HEK293 (cell line): ENCODE results near the gene FAM83E.
A peak's percentile ranks its signal among the peaks of the same experiment; 100 is the strongest.

Source experiments
- AEBP2 ChIP-seq: fragments of 450-650 bp; formaldehyde crosslinking; IDR thresholded peaks from 2 replicates; pipeline ENCODE4 v1.5.1; 2016; ENCODE audit warnings: missing biosample characterization, missing genetic modification characterization, borderline replicate concordance
- GLIS1 ChIP-seq: fragments of 450-650 bp; formaldehyde crosslinking; IDR thresholded peaks from 2 replicates; pipeline ENCODE4 v1.5.1; 2016; ENCODE audit warnings: missing biosample characterization, missing genetic modification characterization
- KLF10 ChIP-seq: fragments of 450-650 bp; IDR thresholded peaks from 2 replicates; pipeline ENCODE4 v1.5.1; 2018; ENCODE audit warnings: missing biosample characterization, mild to moderate bottlenecking, missing genetic modification characterization
- MEIS1 ChIP-seq: sonication (generic); formaldehyde crosslinking; IDR thresholded peaks from 2 replicates; pipeline ENCODE4 v1.8.1; 2022; ENCODE audit warnings: missing genetic modification reagents, mild to moderate bottlenecking, borderline replicate concordance
- MYNN ChIP-seq: fragments of 450-650 bp; formaldehyde crosslinking; IDR thresholded peaks from 2 replicates; pipeline ENCODE4 v1.5.1; 2016; ENCODE audit warnings: missing biosample characterization, missing genetic modification characterization, borderline replicate concordance
- PATZ1 ChIP-seq: fragments of 450-650 bp; formaldehyde crosslinking; IDR thresholded peaks from 2 replicates; pipeline ENCODE4 v1.5.1; 2016; ENCODE audit warnings: missing biosample characterization, missing genetic modification characterization
- RBAK ChIP-seq: fragments of 450-650 bp; formaldehyde crosslinking; IDR thresholded peaks from 2 replicates; pipeline ENCODE4 v1.5.1; 2016; ENCODE audit warnings: missing biosample characterization, missing genetic modification characterization
- SP2 ChIP-seq: fragments of 450-650 bp; formaldehyde crosslinking; IDR thresholded peaks from 2 replicates; pipeline ENCODE4 v1.5.1; 2016; ENCODE audit warnings: missing biosample characterization, missing genetic modification characterization
- ZBTB21 ChIP-seq: fragments of 450-650 bp; formaldehyde crosslinking; IDR thresholded peaks from 2 replicates; pipeline ENCODE4 v1.5.1; 2017; ENCODE audit warnings: missing biosample characterization, missing genetic modification characterization
- ZBTB26 ChIP-seq: fragments of 450-650 bp; formaldehyde crosslinking; optimal IDR thresholded peaks from 2 replicates; pipeline ENCODE3; 2016; ENCODE audit warnings: missing biosample characterization, mild to moderate bottlenecking, missing genetic modification characterization
- ZIC2 ChIP-seq: fragments of 450-650 bp; formaldehyde crosslinking; IDR thresholded peaks from 2 replicates; pipeline ENCODE4 v1.5.1; 2016; ENCODE audit warnings: missing biosample characterization, missing genetic modification characterization
- ZNF114 ChIP-seq: fragments of 450-650 bp; formaldehyde crosslinking; IDR thresholded peaks from 2 replicates; pipeline ENCODE4 v1.5.0; 2017; ENCODE audit warnings: missing biosample characterization, missing genetic modification characterization
- ZNF133 ChIP-seq: fragments of 450-650 bp; formaldehyde crosslinking; IDR thresholded peaks from 2 replicates; pipeline ENCODE4 v1.5.1; 2016; ENCODE audit warnings: missing biosample characterization, missing genetic modification characterization
- ZNF140 ChIP-seq: fragments of 450-650 bp; formaldehyde crosslinking; IDR thresholded peaks from 2 replicates; pipeline ENCODE4 v1.5.1; 2016; ENCODE audit warnings: missing biosample characterization, missing genetic modification characterization
- ZNF146 ChIP-seq: fragments of 450-650 bp; formaldehyde crosslinking; IDR thresholded peaks from 2 replicates; pipeline ENCODE4 v1.5.1; 2016; ENCODE audit warnings: missing biosample characterization, missing genetic modification characterization
- ZNF335 ChIP-seq: fragments of 450-650 bp; formaldehyde crosslinking; conservative IDR thresholded peaks from 2 replicates; pipeline ENCODE4 v1.5.1; 2016; ENCODE audit warnings: missing biosample characterization, missing genetic modification characterization
- ZNF341 ChIP-seq: fragments of 450-650 bp; formaldehyde crosslinking; IDR thresholded peaks from 2 replicates; pipeline ENCODE4; 2016; ENCODE audit warnings: low read depth, missing biosample characterization, missing genetic modification characterization
- ZNF391 ChIP-seq: fragments of 450-650 bp; formaldehyde crosslinking; IDR thresholded peaks from 2 replicates; pipeline ENCODE4 v1.5.1; 2016; ENCODE audit warnings: low read depth, missing biosample characterization, missing genetic modification characterization, borderline replicate concordance
- ZNF404 ChIP-seq: fragments of 450-650 bp; formaldehyde crosslinking; IDR thresholded peaks from 2 replicates; pipeline ENCODE4 v1.5.1; 2017; ENCODE audit warnings: missing biosample characterization, missing genetic modification characterization
- ZNF473 ChIP-seq: fragments of 450-650 bp; formaldehyde crosslinking; IDR thresholded peaks from 2 replicates; pipeline ENCODE4 v1.5.1; 2017; ENCODE audit warnings: missing biosample characterization, missing genetic modification characterization
- ZNF560 ChIP-seq: fragments of 450-650 bp; formaldehyde crosslinking; IDR thresholded peaks from 2 replicates; pipeline ENCODE4 v1.5.1; 2017; ENCODE audit warnings: missing biosample characterization, missing genetic modification characterization, borderline replicate concordance
- ZNF610 ChIP-seq: fragments of 450-650 bp; formaldehyde crosslinking; IDR thresholded peaks from 2 replicates; pipeline ENCODE4 v1.5.1; 2016; ENCODE audit warnings: missing biosample characterization, missing genetic modification characterization, borderline replicate concordance
- ZNF830 ChIP-seq: fragments of 450-650 bp; IDR thresholded peaks from 2 replicates; pipeline ENCODE4 v1.5.0; 2018; ENCODE audit warnings: missing biosample characterization, missing genetic modification characterization, low read depth, mild to moderate bottlenecking, moderate library complexity
- TF ChIP-seq, protein P1 (sequence below): fragments of 450-650 bp; formaldehyde crosslinking; IDR thresholded peaks from 2 replicates; pipeline ENCODE4 v1.5.1; 2017; ENCODE audit warnings: missing biosample characterization, missing genetic modification characterization
- TF ChIP-seq, protein P2 (sequence below): fragments of 450-650 bp; formaldehyde crosslinking; conservative IDR thresholded peaks from 2 replicates; pipeline ENCODE4 v1.5.1; 2016; ENCODE audit warnings: low read depth, missing biosample characterization, missing genetic modification characterization
- TF ChIP-seq, protein P3 (sequence below): fragments of 450-650 bp; formaldehyde crosslinking; IDR thresholded peaks from 2 replicates; pipeline ENCODE4 v1.5.1; 2016; ENCODE audit warnings: missing biosample characterization, missing genetic modification characterization, low read depth

The FAM83E gene

GRCh38 chr19:48635966-48636858 lies 21.3 kb upstream of the FAM83E start (continued):
- TF ChIP-seq SP2 (peak; percentile 22; the same call in 1 of the 2 replicates), KLF10 (tag by site-specific recombination) (0 out of 2 replicates have a peak, but pooled peaks have one; percentile 15), ZBTB21 (tag by site-specific recombination) (no peak), GLIS1 (tag by site-specific recombination) (peak; percentile 86), ZNF830 (tag by site-specific recombination) (no peak), PATZ1 (tag by site-specific recombination) (peak; percentile 78), ZNF473 (tag by site-specific recombination) (no peak), AEBP2 (no peak), ZIC2 (tag by site-specific recombination) (peak; percentile 25), ZNF391 (tag by site-specific recombination) (no peak), ZNF335 (tag by site-specific recombination) (peak; percentile 31; the same call in 1 of the 2 replicates), ZNF560 (tag by site-specific recombination) (no peak), ZNF341 (tag by site-specific recombination) (no peak), ZNF140 (tag by site-specific recombination) (no peak), MYNN (tag by site-specific recombination) (no peak), ZNF610 (tag by site-specific recombination) (no peak), ZNF404 (tag by site-specific recombination) (no peak), ZNF133 (tag by site-specific recombination) (no peak), ZBTB26 (tag by site-specific recombination) (peak; percentile 39), ZNF146 (tag by site-specific recombination) (no peak), MEIS1 (no peak), RBAK (no peak), ZNF114 (tag by site-specific recombination) (no peak)
- TF ChIP-seq, protein P1, sequence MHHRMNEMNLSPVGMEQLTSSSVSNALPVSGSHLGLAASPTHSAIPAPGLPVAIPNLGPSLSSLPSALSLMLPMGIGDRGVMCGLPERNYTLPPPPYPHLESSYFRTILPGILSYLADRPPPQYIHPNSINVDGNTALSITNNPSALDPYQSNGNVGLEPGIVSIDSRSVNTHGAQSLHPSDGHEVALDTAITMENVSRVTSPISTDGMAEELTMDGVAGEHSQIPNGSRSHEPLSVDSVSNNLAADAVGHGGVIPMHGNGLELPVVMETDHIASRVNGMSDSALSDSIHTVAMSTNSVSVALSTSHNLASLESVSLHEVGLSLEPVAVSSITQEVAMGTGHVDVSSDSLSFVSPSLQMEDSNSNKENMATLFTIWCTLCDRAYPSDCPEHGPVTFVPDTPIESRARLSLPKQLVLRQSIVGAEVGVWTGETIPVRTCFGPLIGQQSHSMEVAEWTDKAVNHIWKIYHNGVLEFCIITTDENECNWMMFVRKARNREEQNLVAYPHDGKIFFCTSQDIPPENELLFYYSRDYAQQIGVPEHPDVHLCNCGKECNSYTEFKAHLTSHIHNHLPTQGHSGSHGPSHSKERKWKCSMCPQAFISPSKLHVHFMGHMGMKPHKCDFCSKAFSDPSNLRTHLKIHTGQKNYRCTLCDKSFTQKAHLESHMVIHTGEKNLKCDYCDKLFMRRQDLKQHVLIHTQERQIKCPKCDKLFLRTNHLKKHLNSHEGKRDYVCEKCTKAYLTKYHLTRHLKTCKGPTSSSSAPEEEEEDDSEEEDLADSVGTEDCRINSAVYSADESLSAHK (tag by site-specific recombination), result no peak
- TF ChIP-seq, protein P2, sequence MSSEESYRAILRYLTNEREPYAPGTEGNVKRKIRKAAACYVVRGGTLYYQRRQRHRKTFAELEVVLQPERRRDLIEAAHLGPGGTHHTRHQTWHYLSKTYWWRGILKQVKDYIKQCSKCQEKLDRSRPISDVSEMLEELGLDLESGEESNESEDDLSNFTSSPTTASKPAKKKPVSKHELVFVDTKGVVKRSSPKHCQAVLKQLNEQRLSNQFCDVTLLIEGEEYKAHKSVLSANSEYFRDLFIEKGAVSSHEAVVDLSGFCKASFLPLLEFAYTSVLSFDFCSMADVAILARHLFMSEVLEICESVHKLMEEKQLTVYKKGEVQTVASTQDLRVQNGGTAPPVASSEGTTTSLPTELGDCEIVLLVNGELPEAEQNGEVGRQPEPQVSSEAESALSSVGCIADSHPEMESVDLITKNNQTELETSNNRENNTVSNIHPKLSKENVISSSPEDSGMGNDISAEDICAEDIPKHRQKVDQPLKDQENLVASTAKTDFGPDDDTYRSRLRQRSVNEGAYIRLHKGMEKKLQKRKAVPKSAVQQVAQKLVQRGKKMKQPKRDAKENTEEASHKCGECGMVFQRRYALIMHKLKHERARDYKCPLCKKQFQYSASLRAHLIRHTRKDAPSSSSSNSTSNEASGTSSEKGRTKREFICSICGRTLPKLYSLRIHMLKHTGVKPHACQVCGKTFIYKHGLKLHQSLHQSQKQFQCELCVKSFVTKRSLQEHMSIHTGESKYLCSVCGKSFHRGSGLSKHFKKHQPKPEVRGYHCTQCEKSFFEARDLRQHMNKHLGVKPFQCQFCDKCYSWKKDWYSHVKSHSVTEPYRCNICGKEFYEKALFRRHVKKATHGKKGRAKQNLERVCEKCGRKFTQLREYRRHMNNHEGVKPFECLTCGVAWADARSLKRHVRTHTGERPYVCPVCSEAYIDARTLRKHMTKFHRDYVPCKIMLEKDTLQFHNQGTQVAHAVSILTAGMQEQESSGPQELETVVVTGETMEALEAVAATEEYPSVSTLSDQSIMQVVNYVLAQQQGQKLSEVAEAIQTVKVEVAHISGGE (tag by site-specific recombination), result peak; percentile 45
- TF ChIP-seq, protein P3, sequence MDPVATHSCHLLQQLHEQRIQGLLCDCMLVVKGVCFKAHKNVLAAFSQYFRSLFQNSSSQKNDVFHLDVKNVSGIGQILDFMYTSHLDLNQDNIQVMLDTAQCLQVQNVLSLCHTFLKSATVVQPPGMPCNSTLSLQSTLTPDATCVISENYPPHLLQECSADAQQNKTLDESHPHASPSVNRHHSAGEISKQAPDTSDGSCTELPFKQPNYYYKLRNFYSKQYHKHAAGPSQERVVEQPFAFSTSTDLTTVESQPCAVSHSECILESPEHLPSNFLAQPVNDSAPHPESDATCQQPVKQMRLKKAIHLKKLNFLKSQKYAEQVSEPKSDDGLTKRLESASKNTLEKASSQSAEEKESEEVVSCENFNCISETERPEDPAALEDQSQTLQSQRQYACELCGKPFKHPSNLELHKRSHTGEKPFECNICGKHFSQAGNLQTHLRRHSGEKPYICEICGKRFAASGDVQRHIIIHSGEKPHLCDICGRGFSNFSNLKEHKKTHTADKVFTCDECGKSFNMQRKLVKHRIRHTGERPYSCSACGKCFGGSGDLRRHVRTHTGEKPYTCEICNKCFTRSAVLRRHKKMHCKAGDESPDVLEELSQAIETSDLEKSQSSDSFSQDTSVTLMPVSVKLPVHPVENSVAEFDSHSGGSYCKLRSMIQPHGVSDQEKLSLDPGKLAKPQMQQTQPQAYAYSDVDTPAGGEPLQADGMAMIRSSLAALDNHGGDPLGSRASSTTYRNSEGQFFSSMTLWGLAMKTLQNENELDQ (tag by site-specific recombination), result no peak
